Neutrophil (primary cell): ENCODE results near the gene PHLPP2.

ENCODE experiments used
- H3K27ac ChIP-seq: fragments of 200-600 bp; sonication (generic); 2 replicates; pipeline ENCODE4 v1.5.1; 2016; ENCODE audit warnings: mild to moderate bottlenecking, moderate library complexity
- H3K27me3 ChIP-seq: fragments of 200-600 bp; sonication (generic); 2 replicates; pipeline ENCODE4 v1.6.0; 2016; ENCODE audit warnings: mild to moderate bottlenecking
- H3K36me3 ChIP-seq: fragments of 200-600 bp; sonication (generic); 2 replicates; pipeline ENCODE4 v1.5.1; 2017
- H3K4me1 ChIP-seq, 2 experiments: fragments of 200-600 bp in 1 of 2; sonication (generic) in 1 of 2; 1 replicate in 1 of 2; 2 replicates in 1 of 2; pipeline versions ENCODE4 v1.5.1 to v1.6.1; 2013 to 2016; ENCODE audit warnings: low read depth in 1 of 2, low read length in 1 of 2, mild to moderate bottlenecking in 1 of 2, moderate library complexity in 1 of 2; ENCODE audit not compliant: control insufficient read depth in 1 of 2, insufficient read depth in 1 of 2
- H3K4me3 ChIP-seq, 2 experiments: fragments of 200-600 bp in 1 of 2; sonication (generic) in 1 of 2; 1 replicate in 1 of 2; 2 replicates in 1 of 2; pipeline ENCODE4 v1.5.1; 2013 to 2016; ENCODE audit warnings: low read depth in 1 of 2, low read length in 1 of 2, mild to moderate bottlenecking in 1 of 2, moderate library complexity in 1 of 2
- H3K9me3 ChIP-seq: fragments of 200-600 bp; sonication (generic); 2 replicates; pipeline ENCODE4 v1.5.1; 2016
- TF ChIP-seq, protein P1 (sequence below): fragments of 200-600 bp; sonication (generic); IDR thresholded peaks from 2 replicates; pipeline ENCODE4 v1.5.1; 2016; ENCODE audit warnings: antibody characterized with exemption

The PHLPP2 gene

DNA sequence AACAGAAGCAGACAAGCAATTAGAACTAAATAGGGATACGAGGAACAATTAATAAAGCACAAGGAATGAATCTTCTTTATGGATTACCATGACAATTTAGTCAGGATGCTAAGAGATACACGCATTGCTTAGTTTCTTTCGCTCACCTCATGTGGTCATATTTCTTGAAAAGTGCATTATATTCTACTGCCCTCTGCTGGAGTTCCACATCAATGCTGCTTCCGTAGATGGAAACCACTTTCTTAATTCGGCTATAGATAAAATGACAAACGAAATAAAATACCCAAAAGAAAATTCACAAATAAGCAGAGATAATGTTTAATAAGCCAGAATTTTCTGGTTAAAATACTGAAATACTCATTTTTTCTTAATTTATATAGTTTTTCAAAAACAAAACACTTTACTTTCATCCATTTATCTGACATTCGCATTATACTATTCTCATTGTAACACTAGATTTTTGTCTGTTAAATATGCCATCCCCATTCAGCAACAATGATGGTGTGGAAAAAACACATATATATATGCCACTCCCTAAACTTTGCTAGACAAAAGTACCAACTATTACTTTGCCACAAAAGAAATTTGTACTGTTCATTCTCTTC is 22.0 kb upstream of the PHLPP2 start:
- Histone ChIP-seq H3K4me3 (no peak overlapping the region), H3K4me1 (no peaks in the 10 kb centered on the region), H3K27me3 (no peaks in the 10 kb centered on the region), H3K9me3 (no peaks in the 10 kb centered on the region), H3K27ac (no peak overlapping the region), H3K36me3 (peaks cover 92% of the 10 kb centered on the region)
- TF ChIP-seq, protein P1, sequence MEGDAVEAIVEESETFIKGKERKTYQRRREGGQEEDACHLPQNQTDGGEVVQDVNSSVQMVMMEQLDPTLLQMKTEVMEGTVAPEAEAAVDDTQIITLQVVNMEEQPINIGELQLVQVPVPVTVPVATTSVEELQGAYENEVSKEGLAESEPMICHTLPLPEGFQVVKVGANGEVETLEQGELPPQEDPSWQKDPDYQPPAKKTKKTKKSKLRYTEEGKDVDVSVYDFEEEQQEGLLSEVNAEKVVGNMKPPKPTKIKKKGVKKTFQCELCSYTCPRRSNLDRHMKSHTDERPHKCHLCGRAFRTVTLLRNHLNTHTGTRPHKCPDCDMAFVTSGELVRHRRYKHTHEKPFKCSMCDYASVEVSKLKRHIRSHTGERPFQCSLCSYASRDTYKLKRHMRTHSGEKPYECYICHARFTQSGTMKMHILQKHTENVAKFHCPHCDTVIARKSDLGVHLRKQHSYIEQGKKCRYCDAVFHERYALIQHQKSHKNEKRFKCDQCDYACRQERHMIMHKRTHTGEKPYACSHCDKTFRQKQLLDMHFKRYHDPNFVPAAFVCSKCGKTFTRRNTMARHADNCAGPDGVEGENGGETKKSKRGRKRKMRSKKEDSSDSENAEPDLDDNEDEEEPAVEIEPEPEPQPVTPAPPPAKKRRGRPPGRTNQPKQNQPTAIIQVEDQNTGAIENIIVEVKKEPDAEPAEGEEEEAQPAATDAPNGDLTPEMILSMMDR: no peak

DNA sequence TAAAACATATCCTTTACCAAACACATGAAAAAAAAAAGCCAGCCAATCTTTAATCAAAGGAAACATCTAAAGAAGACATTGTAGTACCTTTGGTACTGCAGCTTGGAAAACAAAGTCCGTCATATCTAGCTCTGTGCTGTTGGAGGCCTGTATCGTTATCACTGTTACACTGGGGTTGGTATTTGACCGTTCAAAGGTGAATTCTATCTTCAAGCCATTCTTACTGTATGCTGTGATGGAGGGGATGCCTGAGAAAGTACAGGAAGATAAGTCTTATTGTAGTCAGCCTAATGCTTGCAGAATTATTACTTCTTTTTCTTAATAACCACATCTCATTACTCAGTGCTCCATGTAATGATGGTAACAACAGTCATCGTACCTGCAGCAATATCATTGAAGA is 14.4 kb upstream of the PHLPP2 start:
- TF ChIP-seq, protein P1: no peak
- Histone ChIP-seq H3K27ac (no peak overlapping the region), H3K9me3 (no peaks in the 10 kb centered on the region), H3K4me3 (no peak overlapping the region), H3K27me3 (no peaks in the 10 kb centered on the region), H3K4me1 (no peaks in the 10 kb centered on the region), H3K36me3 (peaks cover 90% of the 10 kb centered on the region)

DNA sequence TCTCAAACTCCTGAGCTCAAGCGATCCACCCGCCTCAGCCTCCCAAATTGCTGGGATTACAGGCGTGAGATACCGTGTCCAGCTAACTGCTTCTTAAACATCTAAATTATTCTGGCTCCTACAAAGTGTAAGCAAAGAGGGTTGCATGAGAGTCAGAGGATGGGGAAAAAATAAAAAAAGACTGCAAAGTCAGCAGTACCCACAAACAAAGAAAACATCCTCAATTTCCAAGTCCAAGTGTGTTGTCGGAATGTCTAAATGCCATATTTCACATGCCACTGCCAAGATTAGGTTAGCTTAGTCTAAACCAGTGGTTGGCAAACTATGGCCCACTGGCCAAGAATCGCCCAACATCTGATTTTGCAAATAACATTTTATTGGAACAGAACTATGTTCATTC is 13.0 kb upstream of the PHLPP2 start:
- Histone ChIP-seq H3K4me3 (no peak overlapping the region), H3K27me3 (no peaks in the 10 kb centered on the region), H3K36me3 (peaks cover 90% of the 10 kb centered on the region), H3K27ac (no peak overlapping the region), H3K4me1 (no peaks in the 10 kb centered on the region), H3K9me3 (no peaks in the 10 kb centered on the region)
- TF ChIP-seq, protein P1: no peak

DNA sequence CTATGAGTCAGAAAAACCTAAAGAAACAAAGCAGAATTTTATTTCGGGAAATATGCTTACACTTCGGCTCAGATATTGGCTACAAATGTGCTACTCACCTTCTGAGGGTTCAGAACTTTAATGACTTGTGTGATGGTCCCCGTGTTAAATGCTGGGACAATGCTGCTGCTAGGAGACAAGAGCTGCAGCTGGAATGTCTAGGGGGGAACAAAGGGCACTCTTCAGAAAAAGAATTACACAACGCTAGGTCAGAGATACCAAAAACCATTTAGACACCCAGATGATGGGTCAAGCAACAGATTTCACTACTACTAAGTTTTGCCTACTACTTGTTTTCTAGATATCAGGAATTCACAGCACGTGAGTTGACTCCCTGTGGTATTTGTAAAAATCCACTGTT is 10.0 kb upstream of the PHLPP2 start:
- Histone ChIP-seq H3K4me3 (no peak overlapping the region), H3K4me1 (no peaks in the 10 kb centered on the region), H3K27ac (no peak overlapping the region), H3K36me3 (peaks cover 89% of the 10 kb centered on the region), H3K9me3 (no peaks in the 10 kb centered on the region), H3K27me3 (no peaks in the 10 kb centered on the region)
- TF ChIP-seq, protein P1: no peak

DNA sequence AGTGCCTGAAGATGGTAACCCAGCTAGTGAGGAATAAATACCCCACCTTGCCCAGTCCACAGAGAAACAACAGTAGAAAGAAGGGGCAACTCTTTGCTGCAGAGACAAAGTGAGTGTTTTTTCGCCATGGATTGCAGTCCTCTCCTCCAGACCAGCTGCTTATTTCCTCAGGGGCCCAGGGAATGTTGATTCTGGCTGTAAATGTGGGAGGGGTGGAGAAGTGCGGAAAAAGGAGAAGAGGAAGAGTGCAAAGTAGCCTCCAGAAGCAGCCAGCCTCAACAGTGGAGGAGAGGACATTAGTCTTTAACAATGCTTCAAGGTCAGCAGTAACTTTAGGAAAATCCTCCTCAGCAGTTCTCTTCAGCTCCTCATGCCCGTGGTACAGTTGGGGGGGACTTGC is 8.1 kb upstream of the PHLPP2 start:
- H3K27ac ChIP-seq: no peak overlapping the region
- H3K9me3 ChIP-seq: no peaks in the 10 kb centered on the region
- no peaks in the 10 kb centered on the region for H3K27me3 ChIP-seq
- TF ChIP-seq, protein P1: no peak
- no peak overlapping the region for H3K4me3 ChIP-seq
- no peaks in the 10 kb centered on the region for H3K4me1 ChIP-seq
- H3K36me3 ChIP-seq: peaks cover 70% of the 10 kb centered on the region
